Natural killer cell (primary cell): Measurements from ENCODE around the gene GNG3. TPM values are rescaled to one million over a fixed set of nuclear protein-coding genes. Genes with fewer than 3 reads are reported as not detected.

ENCODE experiments used
- ATAC-seq, 3 donors: fragments of 150-1000 bp in 2 of 3; fragments of 200-7000 bp in 1 of 3; cut with Tn5 transposase; 1 replicate in 1 of 3; 2 replicates in 2 of 3; pipeline ENCODE4 v1.10.0; 2021; ENCODE audit warnings: mild to moderate bottlenecking in 2 of 3, moderate library complexity in 2 of 3
- DNase-seq, 2 donors: peaks; one replicate each; pipeline versions ENCODE4 v3.0.0 to v3.0.0-alpha.2; 2013 to 2021; ENCODE audit warnings: mixed read lengths in 1 of 2
- H3K27ac ChIP-seq: one replicate; pipeline ENCODE4 v1.5.1; 2013; ENCODE audit warnings: mild to moderate bottlenecking, low read length
- H3K27me3 ChIP-seq: one replicate; pipeline ENCODE4 v1.6.1; 2013; ENCODE audit warnings: low read length; ENCODE audit not compliant: control insufficient read depth, insufficient read depth
- H3K36me3 ChIP-seq: one replicate; pipeline ENCODE4 v1.6.1; 2013; ENCODE audit warnings: low read length; ENCODE audit not compliant: control insufficient read depth, insufficient read depth
- H3K4me1 ChIP-seq: one replicate; pipeline ENCODE4 v1.6.1; 2013; ENCODE audit warnings: low read length; ENCODE audit not compliant: control insufficient read depth, insufficient read depth
- H3K4me3 ChIP-seq: one replicate; pipeline ENCODE4 v1.5.1; 2013; ENCODE audit warnings: low read length
- H3K9me3 ChIP-seq: one replicate; pipeline ENCODE4 v1.6.1; 2013; ENCODE audit warnings: low read length; ENCODE audit not compliant: control insufficient read depth, insufficient read depth
- H3K27ac Mint-ChIP-seq, 2 donors: one replicate each; pipeline ENCODE4 v1.8.0; 2022; ENCODE audit warnings: mild to moderate bottlenecking in 2 of 2, mixed read lengths in 2 of 2, moderate library complexity in 1 of 2
- H3K27me3 Mint-ChIP-seq, 2 donors: one replicate each; pipeline ENCODE4 v1.8.0; 2022; ENCODE audit warnings: low read depth in 2 of 2, mixed read lengths in 2 of 2
- H3K36me3 Mint-ChIP-seq: one replicate; pipeline ENCODE4 v1.8.0; 2022; ENCODE audit warnings: mixed read lengths
- H3K4me1 Mint-ChIP-seq, 2 donors: one replicate each; pipeline ENCODE4 v1.8.0; 2022; ENCODE audit warnings: mixed read lengths in 2 of 2
- H3K4me3 Mint-ChIP-seq: one replicate; pipeline ENCODE4 v1.8.0; 2022; ENCODE audit warnings: mild to moderate bottlenecking, moderate library complexity, mixed read lengths
- H3K9me3 Mint-ChIP-seq, 2 donors: one replicate each; pipeline ENCODE4 v1.8.0; 2022; ENCODE audit warnings: mixed read lengths in 2 of 2
- CTCF ChIP-seq: fragments of 200-600 bp; IDR thresholded peaks from one replicate; pipeline ENCODE4 v1.8.0; 2022; ENCODE audit warnings: antibody characterized with exemption
- WGBS: methylation state at CpG from one replicate; pipeline ENCODE4 v1.1.7; 2013; ENCODE audit warnings: missing lambda C conversion rate; ENCODE audit not compliant: insufficient coverage; 5-methylcytosine and 5-hydroxymethylcytosine counted together
- intact Hi-C: fragments of 100-400 bp; cut with micrococcal nuclease; formaldehyde crosslinking; loops from one replicate; pipeline ENCODE4 v1.14.2; 2022
- total RNA-seq, 4 donors: library from RNA; stranded (reverse); fragments of 120-200 nt in 1 of 4; gene quantifications; one replicate each; pipeline versions ENCODE4 v1.2.3 to v1.2.4, GENCODE V29; 2013 to 2022

Gene GNG3
- total RNA-seq, 3 donors from 2014 or later (not counting 1 experiment from before 2014, with no cell fraction given): not detected

- Histone ChIP-seq H3K9me3 (no peaks in the 10 kb centered on the region), H3K4me3 (no peak overlapping the region), H3K4me1 (peaks cover 27% of the 10 kb centered on the region), H3K36me3 (peaks cover 20% of the 10 kb centered on the region), H3K27ac (peak overlapping the region; percentile 95), H3K27me3 (no peaks in the 10 kb centered on the region)
- DNase-seq (no peak), ATAC-seq (no peak)
- peak overlapping the region; percentile 95 to 99 for H3K27ac Mint-ChIP-seq
- H3K27me3 Mint-ChIP-seq: no peaks in the 10 kb centered on the region
- H3K4me3 Mint-ChIP-seq: peak overlapping the region; percentile 93
- 95% methylated on average over 15 of the region's 15 CpGs for WGBS
- H3K36me3 Mint-ChIP-seq: peaks cover 6% of the 10 kb centered on the region
- TF ChIP-seq CTCF: no peak
- H3K4me1 Mint-ChIP-seq: peaks cover 26 to 34% of the 10 kb centered on the region in 2 donors
- no peaks in the 10 kb centered on the region for H3K9me3 Mint-ChIP-seq
- intact Hi-C loops: loop anchor here (5.0 kb wide), 2 partner anchors 85 to 250 kb away; partner anchors contain the start of gene TUT1
These were observed 29.8 kb upstream of the GNG3 start for GRCh38 chr11:62677714-62678113.

GRCh38 chr11:62678433-62678769 is 29.1 kb upstream of the GNG3 start:
- Histone ChIP-seq H3K27ac (peak overlapping the region; percentile 95), H3K4me3 (peak overlapping the region; percentile 98), H3K36me3 (peaks cover 20% of the 10 kb centered on the region), H3K4me1 (peaks cover 21% of the 10 kb centered on the region), H3K27me3 (no peaks in the 10 kb centered on the region), H3K9me3 (no peaks in the 10 kb centered on the region)
- peak overlapping the region; percentile 93 for H3K4me3 Mint-ChIP-seq
- TF ChIP-seq CTCF: no peak
- H3K4me1 Mint-ChIP-seq: peaks cover 26 to 31% of the 10 kb centered on the region in 2 donors
- ATAC-seq (no peak), DNase-seq (no peak)
- H3K27me3 Mint-ChIP-seq: no peaks in the 10 kb centered on the region
- peak overlapping the region; percentile 95 to 99 for H3K27ac Mint-ChIP-seq
- H3K36me3 Mint-ChIP-seq: peaks cover 6% of the 10 kb centered on the region
- 4% methylated on average over 16 of the region's 16 CpGs for WGBS
- intact Hi-C loops: loop anchor here (5.0 kb wide), 2 partner anchors 86 to 251 kb away; partner anchors contain the start of gene TUT1
- no peaks in the 10 kb centered on the region for H3K9me3 Mint-ChIP-seq

- no peak for TF ChIP-seq CTCF
- Mint-ChIP-seq H3K27me3 (no peaks in the 10 kb centered on the region), H3K4me3 (peak within 1 kb of the TSS; percentile 93), H3K4me1 (peaks cover 26 to 31% of the 10 kb centered on the region in 2 donors), H3K9me3 (no peaks in the 10 kb centered on the region), H3K36me3 (peaks cover 6% of the 10 kb centered on the region), H3K27ac (peak within 1 kb of the TSS; percentile 95 to 99)
- Histone ChIP-seq H3K36me3 (peaks cover 20% of the 10 kb centered on the region), H3K27me3 (no peaks in the 10 kb centered on the region), H3K4me3 (peak within 1 kb of the TSS; percentile 98), H3K4me1 (peaks cover 21% of the 10 kb centered on the region), H3K27ac (peak within 1 kb of the TSS; percentile 95), H3K9me3 (no peaks in the 10 kb centered on the region)
- WGBS: 10% methylated on average over 53 of the region's 55 CpGs
- intact Hi-C loops: loop anchor here (1.0 to 5.0 kb wide), 3 partner anchors 15 to 252 kb away; partner anchors contain the start of gene TUT1
- peak; percentile 79 to 92 for DNase-seq
- ATAC-seq: peak; percentile 85 to 91 (median 89)
These were observed 28.4 kb upstream of the GNG3 start, which contains the start of gene UBXN1 for GRCh38 chr11:62678770-62679696. Gene UBXN1 (minus strand): TSS chr11:62679073. CDS start chr11:62678923, 150 bp downstream.
